GM18520 (cell line): ENCODE measurements around the gene LYRM4.

ENCODE experiments used
- ATAC-seq: cut with Tn5 transposase; IDR thresholded peaks from one replicate; pipeline ENCODE4 v1.9.1; 2021; ENCODE audit not compliant: unreplicated experiment

Gene LYRM4

GRCh38 chr6:5150551-5151075 is 110.1 kb downstream of the LYRM4 start:
- ATAC-seq = no peak

- ATAC-seq = no peak
These were observed 110.9 kb downstream of the LYRM4 start for GRCh38 chr6:5149891-5150290.

GRCh38 chr6:5149159-5149704 is 111.5 kb downstream of the LYRM4 start:
- ATAC-seq = no peak

- no peak for ATAC-seq
These were observed 114.4 kb downstream of the LYRM4 start for GRCh38 chr6:5146398-5146797.

GRCh38 chr6:5143634-5144311 is 117.0 kb downstream of the LYRM4 start:
- no peak for ATAC-seq

GRCh38 chr6:5142915-5143314 is 117.8 kb downstream of the LYRM4 start:
- no peak for ATAC-seq

- no peak for ATAC-seq
These were observed 118.6 kb downstream of the LYRM4 start for GRCh38 chr6:5142131-5142530.

GRCh38 chr6:5141046-5141445 is 119.7 kb downstream of the LYRM4 start:
- no peak for ATAC-seq

- no peak for ATAC-seq
These were observed 120.7 kb downstream of the LYRM4 start for GRCh38 chr6:5139828-5140771.

GRCh38 chr6:5138995-5139827 is 121.5 kb downstream of the LYRM4 start:
- no peak for ATAC-seq

- no peak for ATAC-seq
These were observed 123.9 kb downstream of the LYRM4 start for GRCh38 chr6:5136851-5137250.

- ATAC-seq = no peak
These were observed 124.9 kb downstream of the LYRM4 start for GRCh38 chr6:5135788-5136376.

- no peak for ATAC-seq
These were observed 126.8 kb downstream of the LYRM4 start for GRCh38 chr6:5133943-5134342.

GRCh38 chr6:5132731-5133130 is 128.0 kb downstream of the LYRM4 start:
- ATAC-seq = peak; percentile 73

- no peak for ATAC-seq
These were observed 130.4 kb downstream of the LYRM4 start for GRCh38 chr6:5130135-5130866.

GRCh38 chr6:5128351-5128750 is 132.4 kb downstream of the LYRM4 start:
- ATAC-seq = no peak

GRCh38 chr6:5127106-5127687 is 133.6 kb downstream of the LYRM4 start:
- no peak for ATAC-seq

GRCh38 chr6:5126214-5126613 is 134.5 kb downstream of the LYRM4 start:
- ATAC-seq = no peak
